C4-2B (cell line): ENCODE measurements around the gene CMKLR1.

ENCODE experiments used
- H3K27ac ChIP-seq: fragments of 450-650 bp; 2 replicates; pipeline ENCODE4 v1.5.1; 2017
- CTCF ChIP-seq: fragments of 450-650 bp; conservative IDR thresholded peaks from 2 replicates; pipeline ENCODE4 v1.5.1; 2017; ENCODE audit warnings: mild to moderate bottlenecking
- ZFX ChIP-seq: fragments of 450-650 bp; IDR thresholded peaks from 2 replicates; pipeline ENCODE4 v1.6.1; 2017

CMKLR1 gene

DNA sequence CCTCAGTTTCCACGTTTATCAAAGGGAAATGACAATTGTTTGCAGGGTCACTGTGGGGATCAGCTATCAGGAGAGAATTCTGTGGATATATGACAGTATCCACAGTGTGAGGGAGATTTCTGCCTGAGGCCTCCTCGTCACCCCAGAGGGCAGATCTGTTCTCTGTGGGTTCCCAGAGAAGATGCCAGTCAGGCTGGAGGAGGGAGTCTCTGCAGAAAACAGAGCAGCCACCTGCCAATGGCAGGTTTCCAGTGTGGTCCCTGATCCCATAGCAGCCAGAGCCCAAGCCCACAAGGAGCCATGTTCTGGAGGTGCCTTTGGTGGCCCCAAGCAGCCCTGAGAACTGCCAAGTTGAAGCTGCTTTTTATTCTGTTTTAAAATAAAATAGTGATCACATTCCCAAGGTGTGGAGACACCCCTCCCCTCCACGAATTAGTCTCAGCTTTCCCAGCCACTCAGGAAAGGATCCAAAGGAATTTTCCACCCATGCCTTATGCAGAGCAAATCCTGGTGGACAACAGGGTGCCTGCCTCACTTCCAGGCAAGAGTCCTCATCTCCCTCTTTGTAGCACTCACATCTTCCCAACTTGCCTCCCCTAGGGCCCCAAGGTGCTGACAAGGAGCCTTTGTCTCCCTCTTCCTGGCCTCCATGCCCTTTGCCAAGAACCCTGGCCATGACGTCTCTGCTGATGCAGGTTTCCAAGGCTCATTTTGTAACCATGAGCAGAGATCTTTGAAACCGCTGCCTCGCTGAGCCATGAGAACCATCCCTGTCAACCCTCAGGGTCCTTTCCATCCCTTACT is 20.4 kb downstream of the CMKLR1 start:
- TF ChIP-seq ZFX (no peak), CTCF (no peak)
- no peak overlapping the region for H3K27ac ChIP-seq

- TF ChIP-seq ZFX (no peak), CTCF (no peak)
- H3K27ac ChIP-seq, result no peak overlapping the region
These were observed 21.5 kb downstream of the CMKLR1 start for GRCh38 chr12:108317308-108318234.

GRCh38 chr12:108316176-108317086 is 22.7 kb downstream of the CMKLR1 start:
- TF ChIP-seq ZFX, result no peak
- TF ChIP-seq CTCF, result no peak
- no peak overlapping the region for H3K27ac ChIP-seq

- TF ChIP-seq CTCF (no peak), ZFX (no peak)
- H3K27ac ChIP-seq, result no peak overlapping the region
These were observed 23.5 kb downstream of the CMKLR1 start for GRCh38 chr12:108315486-108316105.

DNA sequence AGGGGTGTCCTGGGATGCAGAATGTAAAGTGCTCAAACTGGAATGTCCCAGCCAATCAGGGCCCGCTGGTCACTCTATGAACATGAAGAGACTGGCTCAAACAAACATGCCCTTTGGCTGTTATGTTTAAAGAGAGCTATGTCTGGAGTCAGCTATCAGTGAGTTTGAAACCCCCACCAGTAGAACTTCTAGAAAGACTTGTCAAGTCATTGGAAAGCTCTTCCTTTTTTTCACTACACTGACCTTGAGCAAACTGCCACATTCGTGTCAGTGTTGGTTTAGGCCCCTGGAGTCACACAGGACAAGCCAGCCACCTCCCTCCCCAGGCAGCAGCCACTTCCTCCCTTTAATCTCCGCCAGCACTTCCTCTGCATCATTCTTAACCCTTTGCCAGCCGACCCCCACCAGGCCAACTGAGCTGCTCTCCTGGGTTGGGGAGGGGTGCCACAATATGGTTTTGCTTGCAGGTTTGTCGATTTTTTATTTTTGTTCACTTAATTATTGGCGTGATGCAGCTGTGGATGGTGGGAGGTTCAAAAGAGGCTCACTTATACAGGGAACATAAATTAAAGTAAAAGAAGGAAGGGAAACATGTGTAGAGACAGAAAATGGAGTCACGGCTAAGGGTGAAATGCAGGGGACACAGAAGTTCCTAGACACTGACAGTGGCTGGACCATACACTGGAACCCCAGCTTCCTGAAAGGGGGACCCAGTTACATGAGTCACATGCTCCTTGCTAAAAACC is 25.3 kb downstream of the CMKLR1 start:
- TF ChIP-seq CTCF (no peak), ZFX (no peak)
- no peak overlapping the region for H3K27ac ChIP-seq

DNA sequence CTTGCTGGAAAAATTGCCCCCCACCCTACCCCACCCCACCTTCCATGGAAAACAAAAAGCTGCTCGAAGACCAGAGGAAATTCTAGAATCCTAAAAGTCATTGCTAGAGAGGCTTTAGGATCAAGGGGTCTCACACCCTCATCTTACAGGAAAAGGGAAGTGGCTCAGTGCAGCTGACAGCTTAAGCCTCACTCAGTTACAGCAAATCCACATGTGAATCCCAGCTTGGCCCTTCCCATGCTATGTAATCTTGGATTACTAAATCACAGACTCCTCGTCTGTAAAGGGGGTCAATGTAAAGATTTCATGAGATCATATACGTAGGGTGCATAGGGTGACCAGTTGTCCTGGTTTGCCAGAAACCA is 25.9 kb downstream of the CMKLR1 start:
- no peak overlapping the region for H3K27ac ChIP-seq
- TF ChIP-seq ZFX (no peak), CTCF (no peak)
